ENCODE data around the gene CEBPE. TPM values are rescaled to one million over a fixed set of nuclear protein-coding genes. Genes with fewer than 3 reads are reported as not detected.

Gene CEBPE
- total RNA-seq, 4 donors from 2014 or later = not detected

DNA sequence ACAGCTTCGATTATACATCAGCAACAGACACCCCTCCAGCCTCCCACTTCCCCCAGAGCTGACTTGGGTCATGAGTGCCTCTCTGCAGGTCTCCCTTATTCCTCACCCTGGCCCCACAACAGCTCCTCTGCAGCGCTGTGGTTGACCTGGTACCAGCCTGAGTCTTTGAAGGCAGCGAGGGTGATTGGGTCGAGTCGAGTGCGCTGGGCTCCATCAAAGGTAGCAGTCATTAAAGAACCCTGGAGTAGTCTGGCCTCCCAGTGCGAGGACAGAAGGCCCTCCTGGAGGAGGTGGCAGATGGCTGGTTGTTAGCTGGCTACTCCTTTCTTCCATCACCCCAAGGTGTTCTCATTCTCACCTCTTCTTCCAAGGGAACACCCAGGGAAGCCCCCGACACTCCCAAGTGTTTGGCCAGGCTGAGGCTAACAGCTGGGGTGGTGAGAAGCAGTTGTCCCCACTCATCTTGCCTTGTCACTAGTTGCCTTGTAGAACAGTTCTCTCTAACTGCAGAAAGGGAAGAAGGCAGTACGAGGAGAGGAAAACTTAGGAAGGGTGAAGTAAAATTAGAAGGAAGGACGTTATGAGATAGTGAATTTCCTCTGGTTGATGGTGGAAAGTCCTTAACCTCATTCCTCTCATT, 16.9 kb downstream of the CEBPE start:
- H3K9me3 ChIP-seq = no peaks in the 10 kb centered on the region
- no peak overlapping the region for H3K4me3 ChIP-seq
- ATAC-seq (no peak), DNase-seq (no peak)
- peaks cover 0 to 12% of the 10 kb centered on the region in 2 donors for H3K36me3 ChIP-seq
- no peak overlapping the region for H3K27ac ChIP-seq
- no peaks in the 10 kb centered on the region for H3K27me3 ChIP-seq
- H3K4me1 ChIP-seq = peaks cover 2 to 8% of the 10 kb centered on the region in 2 donors
- intact Hi-C loops (cut with DNase I; ENCODE audit: low total_unique reads) = no loop called here
- TF ChIP-seq POLR2A (IDR thresholded peaks at IDR 0.05) = no peak
- TF ChIP-seq CTCF (IDR thresholded peaks at IDR 0.05 in 4 of 5, conservative IDR thresholded peaks at IDR 0.05 in 1 of 5) = no peak
- in situ Hi-C loops (cut with MboI; ENCODE audit: low sequenced_read_pairs in 4 of 4) = loop anchor here in 2 of 4 donors (25.0 kb wide), 1 partner anchor 185 kb away; the partner anchor contains the start of gene HOMEZ (in 2 of the 2)

DNA sequence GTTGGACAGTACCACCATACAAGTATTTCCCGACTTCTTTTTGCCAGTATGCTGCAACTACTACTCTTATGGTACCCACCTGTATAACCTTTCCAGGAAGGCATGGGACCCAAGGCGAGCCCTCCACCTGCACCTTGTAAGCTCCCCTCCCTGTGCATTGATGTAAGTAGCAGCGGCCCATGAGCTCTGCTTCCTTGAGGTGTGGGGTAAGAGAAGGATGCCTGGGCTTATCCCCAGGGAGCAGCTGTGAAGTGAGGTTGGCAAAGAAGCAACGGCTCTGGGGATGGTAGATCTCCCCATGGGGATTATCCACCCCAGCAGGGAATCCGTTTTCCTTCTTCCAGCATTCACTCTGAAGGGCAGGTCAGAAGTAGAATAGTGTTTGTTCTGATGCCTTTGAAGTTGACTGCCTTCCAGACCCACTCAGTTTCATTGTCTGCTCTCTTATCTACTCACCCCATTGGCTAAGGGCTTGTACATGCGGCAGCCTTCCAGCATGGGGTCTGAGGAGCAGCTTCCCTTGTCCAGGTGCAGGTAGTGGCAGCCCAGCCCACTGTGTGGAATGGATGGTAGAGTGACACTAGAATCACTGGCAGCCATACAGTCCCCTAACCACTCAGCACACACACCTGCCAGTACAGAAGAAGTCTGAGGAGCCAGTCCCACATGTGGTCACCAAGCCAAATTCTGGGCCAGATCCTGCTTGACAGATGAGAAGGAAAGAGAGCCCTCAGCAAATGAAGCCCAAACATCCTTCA, 17.7 kb downstream of the CEBPE start:
- H3K27ac ChIP-seq = no peak overlapping the region
- in situ Hi-C loops (cut with MboI; ENCODE audit: low sequenced_read_pairs in 4 of 4) = loop anchor here in 2 of 4 donors (25.0 kb wide), 1 partner anchor 186 kb away; the partner anchor contains the start of gene HOMEZ (in 2 of the 2)
- H3K9me3 ChIP-seq = no peaks in the 10 kb centered on the region
- no peaks in the 10 kb centered on the region for H3K27me3 ChIP-seq
- no peak overlapping the region for H3K4me3 ChIP-seq
- DNase-seq (no peak), ATAC-seq (no peak)
- H3K36me3 ChIP-seq = peaks cover 0 to 12% of the 10 kb centered on the region in 2 donors
- TF ChIP-seq POLR2A (IDR thresholded peaks at IDR 0.05) (no peak), CTCF (IDR thresholded peaks at IDR 0.05 in 4 of 5, conservative IDR thresholded peaks at IDR 0.05 in 1 of 5) (no peak)
- intact Hi-C loops (cut with DNase I; ENCODE audit: low total_unique reads) = no loop called here
- H3K4me1 ChIP-seq = peaks cover 10 to 15% of the 10 kb centered on the region in 2 donors

GRCh38 chr14:23099212-23099861, 19.7 kb downstream of the CEBPE start:
- ATAC-seq = no peak
- H3K4me3 ChIP-seq = no peak overlapping the region
- peaks cover 11 to 16% of the 10 kb centered on the region in 2 donors for H3K4me1 ChIP-seq
- in situ Hi-C loops (cut with MboI; ENCODE audit: low sequenced_read_pairs in 4 of 4) (no loop called here), intact Hi-C loops (cut with DNase I; ENCODE audit: low total_unique reads) (no loop called here)
- H3K27me3 ChIP-seq = no peaks in the 10 kb centered on the region
- DNase-seq = no peak
- no peaks in the 10 kb centered on the region for H3K9me3 ChIP-seq
- no peak overlapping the region for H3K27ac ChIP-seq
- peaks cover 0 to 12% of the 10 kb centered on the region in 2 donors for H3K36me3 ChIP-seq
- TF ChIP-seq CTCF (IDR thresholded peaks at IDR 0.05 in 4 of 5, conservative IDR thresholded peaks at IDR 0.05 in 1 of 5) (no peak), POLR2A (IDR thresholded peaks at IDR 0.05) (no peak)

DNA sequence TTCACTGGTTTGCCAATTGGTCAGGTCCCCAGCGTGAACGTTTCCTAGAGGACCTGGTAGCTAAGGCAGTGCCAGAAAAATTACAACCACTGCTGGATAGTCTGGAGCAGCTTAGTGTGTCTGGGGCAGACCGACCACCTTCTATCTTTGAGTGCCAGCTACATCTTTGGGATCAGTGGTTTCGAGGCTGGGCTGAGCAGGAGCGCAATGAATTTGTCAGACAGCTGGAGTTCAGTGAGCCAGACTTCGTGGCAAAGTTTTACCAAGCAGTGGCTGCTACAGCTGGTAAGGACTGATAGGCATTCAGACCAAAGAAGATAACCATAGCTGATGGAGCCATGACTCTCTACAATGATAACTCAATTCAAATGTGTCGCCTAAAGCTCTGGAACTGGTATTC, 21.3 kb downstream of the CEBPE start:
- peaks cover 24 to 29% of the 10 kb centered on the region in 2 donors for H3K4me1 ChIP-seq

More for the DNA sequence above, 21.3 kb downstream of the CEBPE start:
- no peak for ATAC-seq
- Histone ChIP-seq H3K9me3 (no peaks in the 10 kb centered on the region), H3K27me3 (no peaks in the 10 kb centered on the region), H3K36me3 (peaks cover 0 to 16% of the 10 kb centered on the region in 2 donors), H3K27ac (no peak overlapping the region), H3K4me3 (no peak overlapping the region)
- intact Hi-C loops (cut with DNase I; ENCODE audit: low total_unique reads) = no loop called here
- no peak for DNase-seq
- TF ChIP-seq POLR2A (IDR thresholded peaks at IDR 0.05) (no peak), CTCF (IDR thresholded peaks at IDR 0.05 in 4 of 5, conservative IDR thresholded peaks at IDR 0.05 in 1 of 5) (no peak)
- in situ Hi-C loops (cut with MboI; ENCODE audit: low sequenced_read_pairs in 4 of 4) = no loop called here
